Measurements from ENCODE around the gene SLC7A8. TPM values are rescaled to one million over a fixed set of nuclear protein-coding genes. Genes with fewer than 3 reads are reported as not detected.

The SLC7A8 gene
- total and polyA plus RNA-seq, 2 of the 4 experiments (the other 2 are of a cell fraction) = 0.31 TPM; not detected in 1

- no peak for TF ChIP-seq CTCF (conservative IDR thresholded peaks at IDR 0.05; ENCODE audit: low read depth, low read length)
Measured at GRCh38 chr14:23149745-23150144, 33.7 kb downstream of the SLC7A8 start (continued).

- H3K4me1 ChIP-seq (ENCODE audit: control insufficient read depth, insufficient read depth, low read length) = no peaks in the 10 kb centered on the region
- no peak overlapping the region for H3K14ac ChIP-seq (replicated peaks; ENCODE audit: low read depth, low read length)
- H3K56ac ChIP-seq (ENCODE audit: extremely low read depth, insufficient read depth, low read length) = no peak overlapping the region
- H3K9ac ChIP-seq (ENCODE audit: low read depth, low read length) = no peak overlapping the region
- H2BK20ac ChIP-seq (ENCODE audit: low read depth, low read length) = no peak overlapping the region
- no peaks in the 10 kb centered on the region for H3K9me1 ChIP-seq (ENCODE audit: insufficient read depth, low read length)
- no peaks in the 10 kb centered on the region for H3K79me1 ChIP-seq (ENCODE audit: low read depth in 1 of 2, low read length in 2 of 2)
- intact Hi-C loops (cut with micrococcal nuclease) (no loop called here), in situ Hi-C loops (cut with MboI; ENCODE audit: low sequenced_read_pairs) (no loop called here), dilution Hi-C loops (cut with HindIII; ENCODE audit: low sequenced_read_pairs, unreplicated experiment) (no loop called here)
- H3K27me3 ChIP-seq (ENCODE audit: control insufficient read depth, insufficient read depth, low read length) = peaks cover 13% of the 10 kb centered on the region
- CTCF ChIA-PET = no interaction called here
- no peak overlapping the region for H3K4me2 ChIP-seq (ENCODE audit: low read depth, low read length)
- 93% methylated on average over 2 of the region's 5 CpGs; no CpG with 5 or more reads in 1 of the 2 experiments for WGBS, 2 experiments (ENCODE audit: extremely low coverage in 2 of 2, insufficient read length in 1 of 2)
- 0 out of 2 replicates have a peak, but pooled peaks cover 2% of the 10 kb centered on the region for H3K9me3 ChIP-seq (ENCODE audit: control insufficient read depth, insufficient read depth, low read length)
- BruUV-seq (replicated peaks) = no TSS peak
- no peaks in the 10 kb centered on the region for H3K36me3 ChIP-seq (ENCODE audit: control insufficient read depth, insufficient read depth, low read length)
- no peak overlapping the region for H2AK5ac ChIP-seq (ENCODE audit: low read depth, low read length)
- no peak overlapping the region for H3K18ac ChIP-seq (ENCODE audit: low read depth, low read length)
- no peak overlapping the region for H3K4me3 ChIP-seq (ENCODE audit: insufficient read depth, low read depth, low read length)
- H2BK5ac ChIP-seq (ENCODE audit: low read depth, low read length, poor library complexity, severe bottlenecking) = no peak overlapping the region
- H4K20me1 ChIP-seq (ENCODE audit: insufficient read depth, low read length) = no peaks in the 10 kb centered on the region
- no peak overlapping the region for H2BK120ac ChIP-seq (ENCODE audit: low read depth, low read length)
- H3K23ac ChIP-seq (ENCODE audit: low read depth, low read length) = no peak overlapping the region
- no peak overlapping the region for H4K8ac ChIP-seq (ENCODE audit: low read depth in 2 of 2, low read length in 2 of 2)
- no peak overlapping the region for H4K91ac ChIP-seq (ENCODE audit: insufficient read depth, low read depth, low read length)
- POLR2A ChIA-PET (ENCODE audit: unreplicated experiment) = no interaction called here
- DNase-seq (no peak), ATAC-seq (ENCODE audit: low read depth) (no peak; the same call in 1 of the 2 replicates)
- H2AFZ ChIP-seq (replicated peaks; ENCODE audit: low read length, poor library complexity) = no peak overlapping the region
- H2BK15ac ChIP-seq (ENCODE audit: low read depth, low read length) = no peak overlapping the region
- H3K27ac ChIP-seq (ENCODE audit: insufficient read depth, low read length) = no peak overlapping the region
- no peak overlapping the region for H4K5ac ChIP-seq (ENCODE audit: low read depth, low read length)
- no peak overlapping the region for H3K4ac ChIP-seq (ENCODE audit: low read depth, low read length)
- no peak overlapping the region for H2AK9ac ChIP-seq (replicated peaks; ENCODE audit: low read depth, low read length, poor library complexity)
- TF ChIP-seq CHD1 (IDR thresholded peaks at IDR 0.05; ENCODE audit: low read depth, low read length) (no peak), ELK1 (IDR thresholded peaks at IDR 0.05; ENCODE audit: borderline replicate concordance, low read depth, low read length) (no peak), SMC3 (IDR thresholded peaks at IDR 0.05; ENCODE audit: low read depth, low read length) (no peak), MAZ (IDR thresholded peaks at IDR 0.05; ENCODE audit: borderline replicate concordance, low read depth, low read length) (no peak), POLR2A (IDR thresholded peaks at IDR 0.05; ENCODE audit: low read depth, low read length) (no peak), FOS (IDR thresholded peaks at IDR 0.05; ENCODE audit: low read depth, low read length) (no peak), USF2 (IDR thresholded peaks at IDR 0.05; ENCODE audit: low read depth, low read length) (no peak), CTCF (conservative IDR thresholded peaks at IDR 0.05; ENCODE audit: low read depth, low read length) (no peak), CEBPB (IDR thresholded peaks at IDR 0.05; ENCODE audit: low read depth, low read length) (no peak), BHLHE40 (IDR thresholded peaks at IDR 0.05; ENCODE audit: low read depth, low read length) (no peak)
Measured at GRCh38 chr14:23148591-23149249, 34.7 kb downstream of the SLC7A8 start.

Measured in IMR-90 (cell line).